GM10266 (cell line): Measurements from ENCODE around the gene COL27A1.

ENCODE experiments used
- DNase-seq: peaks from one replicate; pipeline ENCODE4 v3.0.0; 2012; ENCODE audit errors: extremely low spot score
- TF ChIP-seq, protein P1 (sequence below): IDR thresholded peaks from 2 replicates; pipeline ENCODE4 v1.5.1; 2012; ENCODE audit warnings: mild to moderate bottlenecking, low read depth; ENCODE audit not compliant: control insufficient read depth, insufficient read depth; ENCODE audit errors: missing control alignments

COL27A1 gene

GRCh38 chr9:114299286-114300152, 144.2 kb downstream of the COL27A1 start:
- TF ChIP-seq, protein P1, sequence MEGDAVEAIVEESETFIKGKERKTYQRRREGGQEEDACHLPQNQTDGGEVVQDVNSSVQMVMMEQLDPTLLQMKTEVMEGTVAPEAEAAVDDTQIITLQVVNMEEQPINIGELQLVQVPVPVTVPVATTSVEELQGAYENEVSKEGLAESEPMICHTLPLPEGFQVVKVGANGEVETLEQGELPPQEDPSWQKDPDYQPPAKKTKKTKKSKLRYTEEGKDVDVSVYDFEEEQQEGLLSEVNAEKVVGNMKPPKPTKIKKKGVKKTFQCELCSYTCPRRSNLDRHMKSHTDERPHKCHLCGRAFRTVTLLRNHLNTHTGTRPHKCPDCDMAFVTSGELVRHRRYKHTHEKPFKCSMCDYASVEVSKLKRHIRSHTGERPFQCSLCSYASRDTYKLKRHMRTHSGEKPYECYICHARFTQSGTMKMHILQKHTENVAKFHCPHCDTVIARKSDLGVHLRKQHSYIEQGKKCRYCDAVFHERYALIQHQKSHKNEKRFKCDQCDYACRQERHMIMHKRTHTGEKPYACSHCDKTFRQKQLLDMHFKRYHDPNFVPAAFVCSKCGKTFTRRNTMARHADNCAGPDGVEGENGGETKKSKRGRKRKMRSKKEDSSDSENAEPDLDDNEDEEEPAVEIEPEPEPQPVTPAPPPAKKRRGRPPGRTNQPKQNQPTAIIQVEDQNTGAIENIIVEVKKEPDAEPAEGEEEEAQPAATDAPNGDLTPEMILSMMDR = no peak
- DNase-seq = no peak

GRCh38 chr9:114300153-114300845, 145.0 kb downstream of the COL27A1 start:
- TF ChIP-seq, protein P1 = no peak
- no peak for DNase-seq

DNA sequence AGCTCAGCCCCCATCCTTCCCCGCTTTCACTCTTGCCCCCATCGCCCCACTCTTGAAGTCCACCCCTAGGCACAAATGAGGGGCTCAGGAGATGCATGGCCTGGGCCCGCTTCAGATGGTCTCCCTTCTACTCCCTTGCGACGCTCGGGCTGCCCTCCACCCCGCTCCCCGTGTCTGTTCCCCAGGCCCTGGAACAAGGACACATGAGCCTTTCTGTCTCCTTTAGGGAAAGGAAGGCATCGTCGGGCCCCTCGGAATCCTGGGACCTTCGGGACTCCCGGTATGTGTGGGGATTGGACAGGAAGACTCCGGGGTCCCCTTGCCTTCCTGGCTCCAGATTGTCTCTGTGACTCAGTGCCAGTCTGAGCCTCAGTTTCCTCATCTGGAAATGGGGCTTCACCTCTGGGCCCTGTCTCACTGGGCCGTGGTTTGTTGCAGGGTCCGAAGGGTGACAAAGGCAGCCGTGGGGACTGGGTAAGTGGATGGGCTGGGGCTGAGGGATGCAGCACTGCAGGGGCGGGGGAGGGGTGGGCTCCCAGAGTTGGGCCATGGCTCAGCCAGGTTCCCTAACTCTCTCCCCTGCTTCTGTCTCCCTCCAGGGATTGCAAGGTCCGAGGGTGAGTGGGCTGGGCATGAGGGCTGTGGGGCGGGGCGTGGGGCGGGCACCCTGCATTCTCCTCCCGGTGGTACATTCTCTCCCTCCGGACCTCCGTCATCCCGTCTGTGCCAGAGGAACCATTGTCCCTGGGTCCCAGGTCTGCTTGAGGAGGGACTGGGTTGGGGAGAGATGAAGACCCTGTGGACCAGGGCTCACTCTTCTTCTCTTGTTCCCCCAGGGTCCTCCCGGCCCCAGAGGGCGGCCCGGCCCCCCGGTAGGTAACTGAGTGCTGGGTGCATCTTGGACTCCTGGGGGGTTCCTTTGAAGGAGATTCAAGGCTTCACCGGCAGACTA, 145.8 kb downstream of the COL27A1 start:
- no peak for DNase-seq
- TF ChIP-seq, protein P1 = no peak

DNA sequence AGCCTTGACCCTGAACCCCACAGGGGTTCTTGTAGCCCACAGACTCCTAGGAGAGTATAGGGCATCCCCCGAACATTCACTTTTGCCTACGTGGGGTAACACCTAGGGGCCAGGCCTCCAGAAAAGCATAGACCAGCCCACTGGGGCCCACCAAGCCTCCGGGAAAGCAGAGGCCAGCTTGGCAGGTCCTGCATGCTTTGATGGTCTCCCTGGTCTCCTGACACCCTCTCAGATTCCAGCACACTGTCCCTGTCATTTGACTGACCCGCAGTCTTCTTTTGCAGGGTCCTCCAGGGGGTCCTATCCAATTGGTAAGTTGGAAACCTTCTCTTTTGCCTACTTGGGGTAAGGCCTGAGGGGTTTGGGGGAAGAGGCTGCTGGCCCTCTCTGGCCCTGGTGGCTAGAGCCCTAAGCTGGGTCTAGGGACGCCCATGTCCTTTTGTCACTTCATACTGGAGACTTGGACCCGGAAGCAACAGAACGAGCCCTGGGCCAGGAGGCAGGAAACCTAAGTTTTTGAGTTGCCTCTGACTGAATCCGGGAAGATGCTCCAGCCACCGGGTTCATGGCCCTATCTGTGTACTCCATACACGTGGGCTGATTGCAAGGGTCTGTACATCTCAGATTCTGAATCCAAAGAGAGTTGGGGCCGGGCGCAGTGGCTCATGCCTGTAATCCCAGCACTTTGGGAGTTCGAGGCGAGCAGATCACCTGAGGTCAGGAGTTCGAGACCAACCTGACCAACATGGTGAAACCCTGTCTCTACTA, 146.6 kb downstream of the COL27A1 start:
- no peak for DNase-seq
- TF ChIP-seq, protein P1 = no peak

GRCh38 chr9:114302727-114303126, 147.4 kb downstream of the COL27A1 start:
- DNase-seq = no peak
- TF ChIP-seq, protein P1 = no peak

GRCh38 chr9:114303571-114303970, 148.2 kb downstream of the COL27A1 start:
- DNase-seq = no peak
- TF ChIP-seq, protein P1 = no peak
